ENCODE results near the gene EML6.

The EML6 gene

GRCh38 chr2:54955358-54956110 lies 232.1 kb downstream of the EML6 start:
- ChIA-PET POLR2A (no interaction called here), CTCF (interaction anchor here (1.5 kb wide), 1 partner anchor 15 kb away, joined by 4 read pairs; no protein-coding TSS in a partner anchor)
- no peaks in the 10 kb centered on the region for H3K27me3 ChIP-seq (replicated peaks in 2 of 5; ENCODE audit: control insufficient read depth in 4 of 5, insufficient read depth in 5 of 5, low read length in 4 of 5)
- H3K27ac ChIP-seq (ENCODE audit: insufficient read depth in 1 of 2, low read depth in 1 of 2, low read length in 2 of 2, poor library complexity in 1 of 2, severe bottlenecking in 2 of 2), result peak overlapping the region; percentile 29 to 75
- H3K9me3 ChIP-seq (ENCODE audit: control extremely low read depth in 1 of 5, control insufficient read depth in 4 of 5, insufficient read depth in 2 of 5, low read depth in 1 of 5, low read length in 4 of 5), result no peaks in the 10 kb centered on the region
- H3K4me3 ChIP-seq (ENCODE audit: control insufficient read depth in 1 of 7, extremely low read depth in 1 of 7, insufficient read depth in 4 of 7, low read depth in 2 of 7, low read length in 6 of 7), result no peak overlapping the region
- peaks cover 2 to 47% (median 37%) of the 10 kb centered on the region in 4 experiments for H3K4me1 ChIP-seq (ENCODE audit: control extremely low read depth in 1 of 4, control insufficient read depth in 4 of 4, insufficient read depth in 4 of 4, low read length in 3 of 4)
- H3K36me3 ChIP-seq (ENCODE audit: control insufficient read depth in 4 of 4, insufficient read depth in 4 of 4, low read length in 3 of 4), result no peaks in the 10 kb centered on the region
- DNase-seq, result peak; percentile 39 to 54 (median 50)
- WGBS (ENCODE audit: insufficient coverage), result 100% methylated on average over 1 of the region's 9 CpGs

DNA sequence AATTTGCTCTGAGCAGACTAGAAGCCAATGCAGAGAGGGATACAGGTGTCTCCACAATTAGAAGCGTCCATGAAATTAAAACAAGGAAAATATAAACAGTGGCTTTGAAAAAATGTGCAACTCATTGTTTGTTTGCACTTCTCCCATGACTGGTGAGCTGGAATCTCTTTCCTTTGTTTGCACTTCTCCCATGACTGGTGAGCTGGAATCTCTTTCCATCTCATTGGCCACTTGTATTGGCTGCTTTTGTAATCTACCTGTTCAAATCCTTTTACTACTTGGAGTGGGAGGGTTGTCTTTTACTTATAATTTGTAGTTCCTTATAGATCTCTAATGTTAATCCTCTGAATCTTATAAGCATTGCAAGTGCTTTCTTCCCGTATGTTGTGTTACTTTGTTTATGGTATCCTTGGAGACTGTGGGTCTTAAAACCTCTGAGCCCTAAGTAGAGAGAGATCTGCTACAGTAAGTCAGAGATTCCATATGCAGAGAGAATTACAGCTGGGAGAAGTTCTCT lies 232.7 kb downstream of the EML6 start:
- POLR2A ChIA-PET, result no interaction called here
- H3K4me3 ChIP-seq (ENCODE audit: control insufficient read depth in 1 of 7, extremely low read depth in 1 of 7, insufficient read depth in 4 of 7, low read depth in 2 of 7, low read length in 6 of 7), result no peak overlapping the region
- CTCF ChIA-PET, result interaction anchor here (1.5 kb wide), 1 partner anchor 14 kb away, joined by 4 read pairs; no protein-coding TSS in a partner anchor
- DNase-seq, result peak; percentile 47 to 82 (median 76)
- peaks cover 4 to 50% (median 37%) of the 10 kb centered on the region in 4 experiments for H3K4me1 ChIP-seq (ENCODE audit: control extremely low read depth in 1 of 4, control insufficient read depth in 4 of 4, insufficient read depth in 4 of 4, low read length in 3 of 4)
- H3K36me3 ChIP-seq (ENCODE audit: control insufficient read depth in 4 of 4, insufficient read depth in 4 of 4, low read length in 3 of 4), result no peaks in the 10 kb centered on the region
- no peaks in the 10 kb centered on the region for H3K27me3 ChIP-seq (replicated peaks in 2 of 5; ENCODE audit: control insufficient read depth in 4 of 5, insufficient read depth in 5 of 5, low read length in 4 of 5)
- no peaks in the 10 kb centered on the region for H3K9me3 ChIP-seq (ENCODE audit: control extremely low read depth in 1 of 5, control insufficient read depth in 4 of 5, insufficient read depth in 2 of 5, low read depth in 1 of 5, low read length in 4 of 5)
- H3K27ac ChIP-seq (ENCODE audit: insufficient read depth in 1 of 2, low read depth in 1 of 2, low read length in 2 of 2, poor library complexity in 1 of 2, severe bottlenecking in 2 of 2), result peak overlapping the region; percentile 9 to 75
- WGBS (ENCODE audit: insufficient coverage), result 100% methylated on average over 2 of the region's 2 CpGs

- WGBS (ENCODE audit: insufficient coverage), result 97% methylated on average over 14 of the region's 18 CpGs
- CTCF ChIA-PET, result interaction anchor here (0.7 to 1.5 kb wide), 4 partner anchors 13 to 251 kb away, joined by 3 to 4 read pairs (median 3); no protein-coding TSS in a partner anchor
Measured at GRCh38 chr2:54957321-54957999, 234.0 kb downstream of the EML6 start.

GRCh38 chr2:54958717-54959371 lies 235.4 kb downstream of the EML6 start:
- ChIA-PET POLR2A (no interaction called here), CTCF (interaction anchor here (1.5 to 1.8 kb wide), 3 partner anchors 8 to 210 kb away, joined by 3 to 5 read pairs (median 3); no protein-coding TSS in a partner anchor)
- peaks cover 4 to 46% (median 27%) of the 10 kb centered on the region in 4 experiments for H3K4me1 ChIP-seq (ENCODE audit: control extremely low read depth in 1 of 4, control insufficient read depth in 4 of 4, insufficient read depth in 4 of 4, low read length in 3 of 4)
- no peak overlapping the region for H3K4me3 ChIP-seq (ENCODE audit: control insufficient read depth in 1 of 7, extremely low read depth in 1 of 7, insufficient read depth in 4 of 7, low read depth in 2 of 7, low read length in 6 of 7)
- peak in 2 of 3 donors; percentile 44 to 52 for DNase-seq
- H3K36me3 ChIP-seq (ENCODE audit: control insufficient read depth in 4 of 4, insufficient read depth in 4 of 4, low read length in 3 of 4), result no peaks in the 10 kb centered on the region
- no peak overlapping the region for H3K27ac ChIP-seq (ENCODE audit: insufficient read depth in 1 of 2, low read depth in 1 of 2, low read length in 2 of 2, poor library complexity in 1 of 2, severe bottlenecking in 2 of 2)
- WGBS (ENCODE audit: insufficient coverage), result 83% methylated on average over 14 of the region's 14 CpGs
- no peaks in the 10 kb centered on the region for H3K27me3 ChIP-seq (replicated peaks in 2 of 5; ENCODE audit: control insufficient read depth in 4 of 5, insufficient read depth in 5 of 5, low read length in 4 of 5)
- no peaks in the 10 kb centered on the region for H3K9me3 ChIP-seq (ENCODE audit: control extremely low read depth in 1 of 5, control insufficient read depth in 4 of 5, insufficient read depth in 2 of 5, low read depth in 1 of 5, low read length in 4 of 5)

More at GRCh38 chr2:54957321-54957999, 234.0 kb downstream of the EML6 start:
- H3K4me3 ChIP-seq (ENCODE audit: control insufficient read depth in 1 of 7, extremely low read depth in 1 of 7, insufficient read depth in 4 of 7, low read depth in 2 of 7, low read length in 6 of 7), result no peak overlapping the region
- H3K27me3 ChIP-seq (replicated peaks in 2 of 5; ENCODE audit: control insufficient read depth in 4 of 5, insufficient read depth in 5 of 5, low read length in 4 of 5), result no peaks in the 10 kb centered on the region
- H3K9me3 ChIP-seq (ENCODE audit: control extremely low read depth in 1 of 5, control insufficient read depth in 4 of 5, insufficient read depth in 2 of 5, low read depth in 1 of 5, low read length in 4 of 5), result no peaks in the 10 kb centered on the region
- no peaks in the 10 kb centered on the region for H3K36me3 ChIP-seq (ENCODE audit: control insufficient read depth in 4 of 4, insufficient read depth in 4 of 4, low read length in 3 of 4)
- peaks cover 4 to 49% (median 36%) of the 10 kb centered on the region in 4 experiments for H3K4me1 ChIP-seq (ENCODE audit: control extremely low read depth in 1 of 4, control insufficient read depth in 4 of 4, insufficient read depth in 4 of 4, low read length in 3 of 4)
- POLR2A ChIA-PET, result no interaction called here
- DNase-seq, result no peak
- no peak overlapping the region for H3K27ac ChIP-seq (ENCODE audit: insufficient read depth in 1 of 2, low read depth in 1 of 2, low read length in 2 of 2, poor library complexity in 1 of 2, severe bottlenecking in 2 of 2)

DNA sequence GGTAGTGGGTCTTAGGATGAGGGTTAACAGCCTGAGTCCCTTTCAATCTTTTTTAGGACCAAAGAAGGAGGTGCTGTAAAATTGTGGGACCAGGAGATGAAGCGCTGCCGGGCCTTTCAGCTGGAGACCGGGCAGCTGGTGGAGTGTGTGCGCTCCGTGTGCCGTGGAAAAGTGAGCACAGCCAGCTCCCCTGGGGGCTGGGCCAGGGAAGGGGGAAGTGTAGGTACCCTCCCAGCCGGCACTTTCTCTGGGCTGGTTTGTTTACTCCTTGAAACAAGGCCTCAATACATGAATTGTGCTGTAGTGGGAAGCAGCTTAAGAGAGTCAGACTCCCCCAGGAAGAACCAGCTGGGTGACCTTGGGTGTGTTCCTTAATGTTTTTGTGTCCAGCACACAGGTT lies 236.7 kb downstream of the EML6 start:
- peaks cover 11 to 56% (median 35%) of the 10 kb centered on the region in 4 experiments for H3K4me1 ChIP-seq (ENCODE audit: control extremely low read depth in 1 of 4, control insufficient read depth in 4 of 4, insufficient read depth in 4 of 4, low read length in 3 of 4)
- CTCF ChIA-PET, result interaction anchor here (1.1 to 2.7 kb wide), 8 partner anchors 10 to 208 kb away, joined by 3 to 13 read pairs (median 4); no protein-coding TSS in a partner anchor
- no peaks in the 10 kb centered on the region for H3K36me3 ChIP-seq (ENCODE audit: control insufficient read depth in 4 of 4, insufficient read depth in 4 of 4, low read length in 3 of 4)
- POLR2A ChIA-PET, result interaction anchor here (0.6 kb wide), 1 partner anchor 35 kb away, joined by 7 read pairs; no protein-coding TSS in a partner anchor
- no peak overlapping the region for H3K4me3 ChIP-seq (ENCODE audit: control insufficient read depth in 1 of 7, extremely low read depth in 1 of 7, insufficient read depth in 4 of 7, low read depth in 2 of 7, low read length in 6 of 7)
- WGBS (ENCODE audit: insufficient coverage), result 100% methylated on average over 2 of the region's 7 CpGs
- DNase-seq, result no peak
- H3K27ac ChIP-seq (ENCODE audit: insufficient read depth in 1 of 2, low read depth in 1 of 2, low read length in 2 of 2, poor library complexity in 1 of 2, severe bottlenecking in 2 of 2), result no peak overlapping the region
- no peaks in the 10 kb centered on the region for H3K9me3 ChIP-seq (ENCODE audit: control extremely low read depth in 1 of 5, control insufficient read depth in 4 of 5, insufficient read depth in 2 of 5, low read depth in 1 of 5, low read length in 4 of 5)
- no peaks in the 10 kb centered on the region for H3K27me3 ChIP-seq (replicated peaks in 2 of 5; ENCODE audit: control insufficient read depth in 4 of 5, insufficient read depth in 5 of 5, low read length in 4 of 5)

GRCh38 chr2:54962511-54962910 lies 239.0 kb downstream of the EML6 start:
- H3K4me3 ChIP-seq (ENCODE audit: control insufficient read depth in 1 of 7, extremely low read depth in 1 of 7, insufficient read depth in 4 of 7, low read depth in 2 of 7, low read length in 6 of 7), result no peak overlapping the region
- ChIA-PET CTCF (no interaction called here), POLR2A (no interaction called here)
- H3K36me3 ChIP-seq (ENCODE audit: control insufficient read depth in 4 of 4, insufficient read depth in 4 of 4, low read length in 3 of 4), result peaks cover 0 to 3% (median 0%) of the 10 kb centered on the region in 4 experiments
- 100% methylated on average over 6 of the region's 13 CpGs for whole genome bisulfite sequencing (ENCODE audit: insufficient coverage)
- no peak for DNase-seq
- no peaks in the 10 kb centered on the region for H3K9me3 ChIP-seq (ENCODE audit: control extremely low read depth in 1 of 5, control insufficient read depth in 4 of 5, insufficient read depth in 2 of 5, low read depth in 1 of 5, low read length in 4 of 5)
- no peak overlapping the region for H3K27ac ChIP-seq (ENCODE audit: insufficient read depth in 1 of 2, low read depth in 1 of 2, low read length in 2 of 2, poor library complexity in 1 of 2, severe bottlenecking in 2 of 2)
- H3K4me1 ChIP-seq (ENCODE audit: control extremely low read depth in 1 of 4, control insufficient read depth in 4 of 4, insufficient read depth in 4 of 4, low read length in 3 of 4), result peaks cover 11 to 55% (median 31%) of the 10 kb centered on the region in 4 experiments
- no peaks in the 10 kb centered on the region for H3K27me3 ChIP-seq (replicated peaks in 2 of 5; ENCODE audit: control insufficient read depth in 4 of 5, insufficient read depth in 5 of 5, low read length in 4 of 5)
